NCI-H82 treated with DMSO at 0.1 percent for 48 hours (cell line): ENCODE data around the gene MCF2L.
A peak's percentile ranks its signal among the peaks of the same experiment; 100 is the strongest.

Experiments used
- DNase-seq: peaks from one replicate; lab custom pipeline; 2025; ENCODE audit not compliant: unreplicated experiment; lab: John Stamatoyannopoulos, UW

Gene MCF2L

GRCh38 chr13:113122550-113123225 lies 153.7 kb downstream of the MCF2L start, which contains the start of gene F10:
Gene F10 (plus strand): TSS chr13:113122799. CDS start chr13:113122856, 57 bp downstream.
- DNase-seq, result no peak

DNA sequence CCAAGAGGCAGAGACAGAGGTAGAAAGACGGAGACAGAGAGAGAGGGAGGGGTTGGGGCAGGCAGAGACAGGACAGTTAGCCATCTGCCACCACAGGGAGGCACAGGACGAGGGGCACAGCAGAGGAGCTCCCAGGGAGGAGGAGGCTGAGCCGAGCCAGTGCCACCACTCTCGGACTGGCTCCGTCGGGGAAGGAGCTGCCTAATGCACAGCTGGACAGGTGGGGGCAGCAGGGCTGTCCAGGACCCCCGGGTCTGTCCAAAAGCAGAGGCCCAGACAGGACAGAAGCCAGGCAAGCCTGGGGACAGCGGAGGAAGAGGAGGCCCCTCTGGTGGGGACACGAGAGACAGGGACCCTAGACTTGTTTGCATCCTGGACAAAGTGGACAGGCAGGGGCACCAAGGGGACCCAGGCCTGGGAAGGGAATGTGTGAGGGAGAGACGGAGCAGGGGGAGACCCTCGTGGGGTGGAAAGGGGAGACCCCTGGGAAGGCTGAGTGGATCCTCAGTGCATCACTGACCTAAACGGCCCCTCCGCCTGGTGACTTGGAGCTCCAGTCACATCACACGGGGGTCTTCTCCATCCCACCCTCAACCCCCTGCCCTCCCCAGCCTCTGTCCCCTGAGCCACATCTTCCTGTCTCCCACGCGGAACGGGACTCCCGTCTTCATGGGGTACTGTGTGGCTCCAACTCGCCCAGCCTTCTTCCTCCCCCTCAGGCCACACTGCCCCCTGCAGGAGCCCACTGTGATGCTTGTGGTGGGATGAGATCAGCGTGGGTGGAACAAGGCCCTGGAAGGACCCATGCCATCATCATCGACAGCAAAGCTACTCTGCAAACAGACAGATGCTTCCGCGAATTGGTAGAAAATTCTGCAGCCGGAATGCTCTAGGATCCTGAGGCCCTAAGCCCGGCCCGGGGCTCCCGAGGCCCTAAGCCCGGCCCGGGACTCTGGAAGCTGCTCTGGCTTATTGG lies 154.5 kb downstream of the MCF2L start:
- DNase-seq, result no peak

- DNase-seq, result no peak
Observed at GRCh38 chr13:113124211-113124970, 155.4 kb downstream of the MCF2L start.

GRCh38 chr13:113125506-113126264 lies 156.7 kb downstream of the MCF2L start:
- no peak for DNase-seq

DNA sequence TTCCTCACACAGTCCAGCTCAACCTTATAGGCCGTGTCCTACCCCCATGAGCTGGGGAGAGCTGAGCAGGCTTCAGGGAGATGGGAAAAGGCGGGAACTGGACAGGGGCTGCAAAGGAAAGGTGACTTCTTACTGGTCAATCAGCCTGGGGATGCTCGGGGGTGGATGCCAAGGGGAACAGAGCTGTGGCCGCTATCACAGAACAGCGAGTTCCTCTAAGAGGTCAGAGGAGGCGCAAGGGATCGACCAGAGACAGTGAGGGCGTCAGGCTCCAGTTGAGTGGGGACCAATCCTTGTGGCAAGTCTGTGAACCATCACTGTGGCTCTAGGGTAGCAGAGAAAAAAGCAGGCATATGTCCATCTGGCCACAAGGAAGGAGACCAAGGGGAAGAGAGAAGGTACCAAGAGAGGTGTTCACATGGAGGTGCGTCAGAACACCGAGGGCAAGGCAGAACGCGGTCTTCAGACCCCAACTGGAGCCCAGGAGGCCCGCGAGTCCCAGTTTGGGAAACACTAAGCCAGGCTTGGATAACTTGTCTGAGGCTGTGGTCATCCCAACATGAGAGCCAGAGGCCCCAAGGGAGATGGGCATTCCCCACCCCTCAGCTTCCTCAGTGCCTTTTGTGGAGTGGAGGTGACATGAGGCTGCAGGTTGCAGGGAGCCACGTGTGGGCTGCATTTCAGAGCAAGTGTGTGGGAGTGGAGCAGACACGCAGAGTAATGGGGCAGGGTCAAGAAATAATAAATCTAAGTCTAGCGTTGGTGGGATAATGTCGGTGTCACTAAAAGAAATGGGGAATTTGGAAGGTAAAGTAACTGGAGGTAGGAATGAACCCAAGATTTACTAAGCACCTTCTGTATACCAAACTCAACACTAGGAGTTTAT lies 157.5 kb downstream of the MCF2L start:
- DNase-seq, result no peak

- no peak for DNase-seq
Observed at GRCh38 chr13:113129480-113129879, 160.5 kb downstream of the MCF2L start.

DNA sequence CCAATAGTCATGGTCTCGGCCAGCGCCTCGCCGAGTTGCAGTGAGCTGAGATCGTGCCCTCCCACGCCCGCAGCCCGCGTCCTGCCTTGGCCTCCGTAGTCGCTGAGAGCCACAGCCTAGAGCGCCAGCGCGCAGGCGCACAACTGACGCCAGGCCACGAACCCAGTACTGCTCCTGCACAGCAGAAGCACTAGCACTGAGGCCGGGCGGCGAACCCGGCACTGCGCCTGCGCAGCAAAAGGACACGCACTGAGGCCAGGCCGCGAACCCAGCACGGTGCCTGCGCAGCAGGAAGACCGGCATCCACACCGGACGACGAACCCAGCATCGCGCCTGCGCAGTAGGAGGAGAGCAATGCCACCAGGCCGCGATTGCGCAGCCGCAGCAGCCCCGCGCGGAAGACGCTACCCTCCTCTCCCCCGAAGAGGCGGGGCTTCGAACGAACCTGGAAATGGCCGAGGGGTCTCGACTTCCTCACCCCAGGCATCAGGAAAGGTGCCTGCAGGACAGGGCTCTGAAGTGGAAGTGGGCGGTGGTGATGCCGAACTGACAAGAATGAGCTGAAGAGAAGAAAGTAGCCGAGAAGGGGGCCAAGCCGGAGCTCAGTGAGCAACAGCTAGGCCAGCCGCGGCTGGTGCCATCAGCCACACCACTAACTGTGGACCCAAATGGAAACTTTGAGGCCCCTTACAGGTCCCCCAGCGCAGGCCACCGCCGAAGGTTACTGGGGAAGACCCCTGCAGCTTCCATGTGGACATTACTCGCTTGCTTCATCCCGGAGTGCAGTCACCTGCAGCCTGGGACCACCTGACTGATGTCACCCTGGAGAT lies 161.1 kb downstream of the MCF2L start:
- DNase-seq, result no peak

- DNase-seq, result peak; percentile 65
Observed at GRCh38 chr13:113135281-113135760, 166.3 kb downstream of the MCF2L start.

DNA sequence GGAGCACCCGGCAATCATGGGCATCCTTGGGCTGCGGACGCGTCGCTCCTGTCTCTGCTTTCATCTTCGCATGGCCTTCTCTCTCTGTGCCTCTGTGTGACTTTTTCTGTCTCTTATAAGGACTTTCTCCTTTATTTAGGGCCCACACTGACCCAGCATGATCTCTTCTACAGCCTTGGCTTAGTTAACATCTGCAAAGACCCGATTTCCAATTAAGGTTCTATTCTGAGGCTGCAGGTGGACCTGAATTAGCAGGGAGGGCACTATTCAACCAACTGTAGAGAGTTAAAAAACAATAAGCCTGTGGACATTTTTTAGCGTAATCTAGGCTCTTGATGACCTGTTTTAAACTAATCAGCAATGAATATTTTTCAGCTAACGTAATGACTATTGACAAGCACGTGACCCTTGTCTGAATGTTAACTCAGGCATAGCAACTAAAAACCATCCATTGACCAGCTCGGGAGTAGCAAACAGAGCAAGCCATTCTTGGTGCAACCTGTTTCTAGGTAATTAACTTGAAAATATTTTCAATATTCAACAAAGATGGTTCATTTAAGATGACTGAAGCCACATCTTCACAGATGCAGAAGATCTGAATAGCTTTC lies 168.8 kb downstream of the MCF2L start:
- no peak for DNase-seq

- DNase-seq, result no peak
Observed at GRCh38 chr13:113138792-113139551, 170.0 kb downstream of the MCF2L start.

DNA sequence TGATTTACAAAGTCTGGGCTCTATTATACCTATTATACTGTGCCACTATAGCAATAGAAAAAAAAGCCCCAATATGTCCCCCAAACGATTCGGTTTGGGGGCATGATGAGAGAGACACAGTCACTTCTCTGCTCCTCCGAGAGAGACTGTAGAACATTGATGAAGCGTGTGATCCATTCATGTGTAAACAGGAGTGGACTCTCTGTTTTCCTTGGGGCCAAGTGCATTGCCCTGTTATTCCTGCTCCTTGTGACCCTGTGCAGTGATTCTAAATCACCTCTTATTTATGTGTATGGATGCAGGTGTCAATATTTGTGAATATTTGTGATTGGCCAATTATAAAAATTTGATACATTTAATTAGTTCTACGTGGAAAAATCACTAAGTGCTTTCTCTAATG lies 170.6 kb downstream of the MCF2L start:
- DNase-seq, result no peak

DNA sequence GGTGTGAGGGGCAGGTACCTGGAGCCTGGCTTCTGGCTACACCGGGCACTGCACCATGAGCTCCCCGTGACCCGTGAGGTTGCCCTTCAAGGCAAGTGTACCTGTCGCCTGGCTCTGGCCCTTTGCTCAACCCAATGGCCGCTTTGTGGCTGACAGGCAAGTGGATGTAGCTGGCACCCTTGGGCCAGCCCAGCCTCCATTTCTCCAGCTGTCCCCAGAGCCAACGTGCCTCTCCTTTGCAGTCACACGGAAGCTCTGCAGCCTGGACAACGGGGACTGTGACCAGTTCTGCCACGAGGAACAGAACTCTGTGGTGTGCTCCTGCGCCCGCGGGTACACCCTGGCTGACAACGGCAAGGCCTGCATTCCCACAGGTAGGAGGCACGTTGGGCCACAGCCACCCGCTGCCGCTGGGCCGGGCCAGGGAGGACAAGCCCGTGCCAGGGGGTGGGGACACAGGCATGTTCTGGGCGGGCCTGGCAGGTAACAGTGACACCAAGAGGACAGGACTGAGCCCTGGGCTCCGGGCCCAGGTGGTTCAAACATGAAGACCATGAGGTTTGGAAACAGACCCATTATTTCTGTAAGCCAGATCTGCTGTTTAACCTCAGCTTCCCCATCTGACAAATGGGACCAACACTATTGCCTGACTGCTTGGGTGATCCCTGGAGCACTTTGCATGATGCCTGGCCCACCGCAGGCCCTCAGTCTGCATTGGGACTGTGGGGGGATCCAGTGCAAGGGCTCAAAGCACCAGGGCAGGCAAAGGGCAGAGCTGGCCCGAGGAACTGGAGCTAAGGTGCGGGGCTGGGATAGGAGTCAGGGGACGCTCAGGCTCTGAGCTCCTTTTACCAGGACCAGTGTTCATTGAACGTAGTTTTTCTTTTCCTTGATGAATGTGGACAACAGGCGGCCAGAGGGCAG lies 171.9 kb downstream of the MCF2L start:
- DNase-seq, result no peak

DNA sequence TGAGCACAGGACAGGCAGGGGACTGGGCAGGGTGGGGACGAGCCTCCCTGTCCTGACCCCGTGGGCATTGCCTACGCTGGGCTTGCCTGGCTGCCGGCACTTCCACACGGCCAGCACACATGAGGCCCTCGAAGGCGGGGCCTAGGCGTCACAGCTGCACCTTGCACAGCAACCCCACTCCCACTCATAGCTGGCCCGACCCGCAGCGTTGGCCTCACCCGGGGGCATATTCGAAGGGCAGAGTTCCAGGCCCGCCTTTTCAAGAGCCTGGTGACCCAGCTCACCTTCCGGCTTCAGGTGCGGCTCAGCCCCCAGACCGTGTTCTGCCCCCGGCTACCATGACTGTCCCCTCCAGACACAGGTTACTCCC lies 172.6 kb downstream of the MCF2L start:
- DNase-seq, result no peak

DNA sequence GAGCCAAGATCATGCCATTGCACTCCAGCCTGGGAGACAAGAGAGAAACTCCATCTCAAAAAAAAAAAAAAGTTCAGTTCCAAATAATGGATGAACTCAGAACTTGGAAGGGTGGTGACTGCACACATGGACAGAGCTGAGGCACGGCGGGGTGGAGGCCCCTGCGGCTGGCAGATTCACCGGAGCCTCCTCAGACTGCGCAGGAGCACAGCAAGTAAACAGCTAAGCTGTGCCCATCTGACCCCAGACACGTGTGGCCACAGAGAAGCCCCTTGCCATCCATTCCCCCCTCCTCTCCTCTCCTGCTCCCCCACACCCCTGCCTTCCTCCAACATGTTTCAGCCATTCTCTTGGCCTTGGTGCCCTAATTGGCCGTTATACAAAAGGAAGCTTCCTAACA lies 173.9 kb downstream of the MCF2L start:
- no peak for DNase-seq

DNA sequence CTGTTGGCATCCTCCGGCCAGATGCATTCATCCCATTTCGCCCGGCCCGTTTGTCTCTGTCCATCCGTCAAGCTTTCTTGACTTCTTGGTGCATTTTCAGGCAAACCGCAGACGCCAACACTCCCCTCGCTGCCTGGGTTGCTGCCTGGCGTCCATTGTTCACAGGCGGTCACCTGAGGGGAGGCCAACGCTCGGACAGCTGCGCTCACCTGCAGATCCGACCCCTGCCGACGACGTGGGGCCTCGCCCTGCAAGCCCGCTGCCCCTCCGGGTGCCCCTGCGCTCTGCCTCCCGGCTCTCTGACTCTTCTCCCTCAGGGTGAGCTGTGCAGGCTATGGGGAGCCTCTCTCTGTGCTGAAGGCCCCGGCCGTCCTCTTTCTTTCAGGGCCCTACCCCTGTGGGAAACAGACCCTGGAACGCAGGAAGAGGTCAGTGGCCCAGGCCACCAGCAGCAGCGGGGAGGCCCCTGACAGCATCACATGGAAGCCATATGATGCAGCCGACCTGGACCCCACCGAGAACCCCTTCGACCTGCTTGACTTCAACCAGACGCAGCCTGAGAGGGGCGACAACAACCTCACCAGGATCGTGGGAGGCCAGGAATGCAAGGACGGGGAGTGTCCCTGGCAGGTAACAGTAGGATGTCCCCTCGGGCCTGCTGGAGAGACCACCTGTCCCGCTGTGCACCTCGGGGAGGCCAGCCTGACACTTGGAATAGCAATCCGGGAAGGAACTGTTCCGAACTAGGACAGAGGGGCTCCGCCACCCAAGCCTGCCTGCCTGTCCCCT lies 174.6 kb downstream of the MCF2L start:
- no peak for DNase-seq

DNA sequence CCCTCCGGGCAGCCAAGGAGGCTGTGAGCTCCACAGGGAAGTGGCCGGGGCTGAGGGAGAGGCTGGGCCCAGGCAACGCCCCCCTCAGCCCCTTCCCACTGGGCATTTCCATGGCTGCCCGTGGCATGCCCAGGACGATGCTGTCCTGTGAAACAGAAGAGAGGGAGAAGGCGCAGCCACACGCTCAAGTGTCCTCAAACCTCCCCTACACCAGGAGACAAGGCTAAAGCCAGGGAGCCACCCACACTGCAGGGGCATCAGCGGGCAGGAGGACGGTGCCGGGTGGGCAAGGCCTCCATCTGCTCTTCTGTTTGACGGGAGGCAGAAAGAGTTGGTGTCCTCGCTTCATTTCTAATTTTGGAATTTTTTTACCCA lies 175.2 kb downstream of the MCF2L start:
- no peak for DNase-seq
